GM12801 (cell line): ENCODE results near the gene EML1.

Source experiments
- CTCF ChIP-seq: IDR thresholded peaks from one replicate; pipeline ENCODE4 v1.5.1; 2011; ENCODE audit warnings: control low read depth; ENCODE audit not compliant: insufficient read length; ENCODE audit errors: extremely low read depth

The EML1 gene

GRCh38 chr14:99769123-99769522 lies 24.1 kb upstream of the EML1 start:
- TF ChIP-seq CTCF = no peak

GRCh38 chr14:99769799-99770198 lies 23.4 kb upstream of the EML1 start:
- TF ChIP-seq CTCF = no peak

- no peak for TF ChIP-seq CTCF
These were observed 20.6 kb upstream of the EML1 start for GRCh38 chr14:99772371-99773283.

GRCh38 chr14:99773521-99774497 lies 19.4 kb upstream of the EML1 start:
- TF ChIP-seq CTCF = no peak

- no peak for TF ChIP-seq CTCF
These were observed 18.5 kb upstream of the EML1 start for GRCh38 chr14:99774556-99775307.

GRCh38 chr14:99775351-99775750 lies 17.9 kb upstream of the EML1 start:
- no peak for TF ChIP-seq CTCF
